ENCODE data around the gene RAB40B. TPM values are rescaled to one million over a fixed set of nuclear protein-coding genes. Genes with fewer than 3 reads are reported as not detected.

Gene RAB40B
- total and polyA plus RNA-seq, 2 of the 13 experiments (the other 11 are each of a cell fraction or from before 2014, with no cell fraction given), result 6.2 to 6.5 TPM

DNA sequence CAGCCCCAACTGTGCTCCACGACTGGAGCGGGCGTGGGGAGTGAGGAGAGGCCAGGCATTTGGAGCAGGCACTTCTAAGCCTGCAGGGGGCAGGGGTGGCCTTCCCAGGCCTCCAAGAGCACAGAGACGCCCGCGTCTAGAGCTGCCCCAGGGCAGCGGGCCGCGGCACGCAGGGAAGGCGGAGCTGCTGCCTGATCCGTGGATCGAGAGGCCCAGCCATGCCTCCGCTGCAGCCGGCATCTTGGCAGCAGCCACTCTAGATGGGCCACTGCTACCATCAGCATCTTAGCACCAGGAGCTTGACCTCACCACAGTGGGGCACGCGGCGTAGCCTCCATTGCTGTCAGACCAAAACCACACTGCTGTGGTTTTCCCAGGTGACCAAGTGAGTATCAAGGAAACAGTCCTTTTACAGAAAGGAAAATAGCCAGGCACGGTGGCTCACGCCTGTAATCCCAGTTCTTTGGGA lies 29.8 kb downstream of the RAB40B start (continued):
- TF ChIP-seq, protein P1, sequence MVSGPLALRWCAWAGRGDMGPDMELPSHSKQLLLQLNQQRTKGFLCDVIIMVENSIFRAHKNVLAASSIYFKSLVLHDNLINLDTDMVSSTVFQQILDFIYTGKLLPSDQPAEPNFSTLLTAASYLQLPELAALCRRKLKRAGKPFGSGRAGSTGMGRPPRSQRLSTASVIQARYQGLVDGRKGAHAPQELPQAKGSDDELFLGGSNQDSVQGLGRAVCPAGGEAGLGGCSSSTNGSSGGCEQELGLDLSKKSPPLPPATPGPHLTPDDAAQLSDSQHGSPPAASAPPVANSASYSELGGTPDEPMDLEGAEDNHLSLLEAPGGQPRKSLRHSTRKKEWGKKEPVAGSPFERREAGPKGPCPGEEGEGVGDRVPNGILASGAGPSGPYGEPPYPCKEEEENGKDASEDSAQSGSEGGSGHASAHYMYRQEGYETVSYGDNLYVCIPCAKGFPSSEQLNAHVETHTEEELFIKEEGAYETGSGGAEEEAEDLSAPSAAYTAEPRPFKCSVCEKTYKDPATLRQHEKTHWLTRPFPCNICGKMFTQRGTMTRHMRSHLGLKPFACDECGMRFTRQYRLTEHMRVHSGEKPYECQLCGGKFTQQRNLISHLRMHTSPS (CRISPR knock-in tag; IDR thresholded peaks at IDR 0.05; ENCODE audit: low read depth), result 0 out of 2 replicates have a peak, but pooled peaks have one; percentile 32
- peak; percentile 10; the same call in 1 of the 2 replicates for TF ChIP-seq ATAD3A (CRISPR knock-in tag; IDR thresholded peaks at IDR 0.05)
- TF ChIP-seq TSC22D2 (CRISPR knock-in tag; IDR thresholded peaks at IDR 0.05; ENCODE audit: borderline replicate concordance), result peak; percentile 38; the same call in 1 of the 2 replicates
- peak; percentile 79 for TF ChIP-seq HNRNPL (IDR thresholded peaks at IDR 0.05; ENCODE audit: low read depth, low read length)
- TF ChIP-seq AHR (CRISPR knock-in tag; IDR thresholded peaks at IDR 0.05), result peak; percentile 48; the same call in 1 of the 2 replicates
- TF ChIP-seq ZNF879 (CRISPR knock-in tag; IDR thresholded peaks at IDR 0.05), result no peak
- peak; percentile 44; the same call in 1 of the 2 replicates for TF ChIP-seq ZNF331 (CRISPR knock-in tag; IDR thresholded peaks at IDR 0.05)
- TF ChIP-seq CAMTA2 (CRISPR knock-in tag; IDR thresholded peaks at IDR 0.05; ENCODE audit: borderline replicate concordance), result peak; percentile 88; the same call in 1 of the 2 replicates
- TF ChIP-seq ZMYM2 (CRISPR knock-in tag; IDR thresholded peaks at IDR 0.05), result no peak
- peak; percentile 53; the same call in 1 of the 2 replicates for TF ChIP-seq ZNF501 (CRISPR knock-in tag; IDR thresholded peaks at IDR 0.05)
- TF ChIP-seq, protein P2, sequence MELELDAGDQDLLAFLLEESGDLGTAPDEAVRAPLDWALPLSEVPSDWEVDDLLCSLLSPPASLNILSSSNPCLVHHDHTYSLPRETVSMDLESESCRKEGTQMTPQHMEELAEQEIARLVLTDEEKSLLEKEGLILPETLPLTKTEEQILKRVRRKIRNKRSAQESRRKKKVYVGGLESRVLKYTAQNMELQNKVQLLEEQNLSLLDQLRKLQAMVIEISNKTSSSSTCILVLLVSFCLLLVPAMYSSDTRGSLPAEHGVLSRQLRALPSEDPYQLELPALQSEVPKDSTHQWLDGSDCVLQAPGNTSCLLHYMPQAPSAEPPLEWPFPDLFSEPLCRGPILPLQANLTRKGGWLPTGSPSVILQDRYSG (CRISPR knock-in tag; IDR thresholded peaks at IDR 0.05), result no peak
- TF ChIP-seq, protein P3, sequence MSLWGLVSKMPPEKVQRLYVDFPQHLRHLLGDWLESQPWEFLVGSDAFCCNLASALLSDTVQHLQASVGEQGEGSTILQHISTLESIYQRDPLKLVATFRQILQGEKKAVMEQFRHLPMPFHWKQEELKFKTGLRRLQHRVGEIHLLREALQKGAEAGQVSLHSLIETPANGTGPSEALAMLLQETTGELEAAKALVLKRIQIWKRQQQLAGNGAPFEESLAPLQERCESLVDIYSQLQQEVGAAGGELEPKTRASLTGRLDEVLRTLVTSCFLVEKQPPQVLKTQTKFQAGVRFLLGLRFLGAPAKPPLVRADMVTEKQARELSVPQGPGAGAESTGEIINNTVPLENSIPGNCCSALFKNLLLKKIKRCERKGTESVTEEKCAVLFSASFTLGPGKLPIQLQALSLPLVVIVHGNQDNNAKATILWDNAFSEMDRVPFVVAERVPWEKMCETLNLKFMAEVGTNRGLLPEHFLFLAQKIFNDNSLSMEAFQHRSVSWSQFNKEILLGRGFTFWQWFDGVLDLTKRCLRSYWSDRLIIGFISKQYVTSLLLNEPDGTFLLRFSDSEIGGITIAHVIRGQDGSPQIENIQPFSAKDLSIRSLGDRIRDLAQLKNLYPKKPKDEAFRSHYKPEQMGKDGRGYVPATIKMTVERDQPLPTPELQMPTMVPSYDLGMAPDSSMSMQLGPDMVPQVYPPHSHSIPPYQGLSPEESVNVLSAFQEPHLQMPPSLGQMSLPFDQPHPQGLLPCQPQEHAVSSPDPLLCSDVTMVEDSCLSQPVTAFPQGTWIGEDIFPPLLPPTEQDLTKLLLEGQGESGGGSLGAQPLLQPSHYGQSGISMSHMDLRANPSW (CRISPR knock-in tag; IDR thresholded peaks at IDR 0.05; ENCODE audit: borderline replicate concordance), result no peak
- no peak for TF ChIP-seq ZFP37 (CRISPR knock-in tag; IDR thresholded peaks at IDR 0.05; ENCODE audit: borderline replicate concordance)
- peak; percentile 75 for TF ChIP-seq HIVEP1 (CRISPR knock-in tag; IDR thresholded peaks at IDR 0.05)
- TF ChIP-seq SMC3 (IDR thresholded peaks at IDR 0.05; ENCODE audit: low read length), result peak; percentile 73
- TF ChIP-seq ZFP90 (CRISPR knock-in tag; IDR thresholded peaks at IDR 0.05; ENCODE audit: borderline replicate concordance), result peak; percentile 74
- TF ChIP-seq ZFP36 (IDR thresholded peaks at IDR 0.05; ENCODE audit: borderline replicate concordance, low read depth, low read length, partially characterized antibody), result peak; percentile 38
- TF ChIP-seq NPAS2 (CRISPR knock-in tag; IDR thresholded peaks at IDR 0.05; ENCODE audit: borderline replicate concordance), result no peak
- no peak for TF ChIP-seq ZNF576 (CRISPR knock-in tag; IDR thresholded peaks at IDR 0.05)
- no peak; the same call in 1 of the 2 replicates for TF ChIP-seq ELF1 (CRISPR knock-in tag; IDR thresholded peaks at IDR 0.05)
- peak; percentile 96; the same call in 1 of the 2 replicates for TF ChIP-seq ZNF598 (CRISPR knock-in tag; IDR thresholded peaks at IDR 0.05; ENCODE audit: borderline replicate concordance)
- no peak for TF ChIP-seq SOX13 (IDR thresholded peaks at IDR 0.05)
- peak in 1 of 2 experiments; percentile 30; a peak in 1 of 4 replicates for TF ChIP-seq SOX13 (CRISPR knock-in tag; conservative IDR thresholded peaks at IDR 0.05 in 1 of 2, IDR thresholded peaks at IDR 0.05 in 1 of 2)
- no peak; the same call in 1 of the 2 replicates for TF ChIP-seq TAF1 (CRISPR knock-in tag; IDR thresholded peaks at IDR 0.05)
- peak; percentile 82 for TF ChIP-seq YY1 (IDR thresholded peaks at IDR 0.05; ENCODE audit: insufficient read depth, insufficient replicate concordance, low read depth, low read length)
- peak; percentile 86 for TF ChIP-seq JARID2 (CRISPR knock-in tag; IDR thresholded peaks at IDR 0.05; ENCODE audit: insufficient replicate concordance)
